ENCODE measurements around the gene ANKUB1. TPM values are rescaled to one million over a fixed set of nuclear protein-coding genes. Genes with fewer than 3 reads are reported as not detected.

ANKUB1 gene
- total RNA-seq, 1 donor from 2014 or later = not detected

- H3K36me3 Mint-ChIP-seq = peaks cover 7% of the 10 kb centered on the region
- H3K4me3 Mint-ChIP-seq = no peak overlapping the region
- no peak overlapping the region for H3K27ac Mint-ChIP-seq
- H2AFZ ChIP-seq (replicated peaks) = no peak overlapping the region
- H3K9me3 Mint-ChIP-seq = peaks cover 39% of the 10 kb centered on the region
- H3K79me2 ChIP-seq (ENCODE audit: low read depth) = peaks cover 56% of the 10 kb centered on the region
- H3K27me3 Mint-ChIP-seq (ENCODE audit: insufficient read depth, low read depth) = peaks cover 2% of the 10 kb centered on the region
- H4K20me1 ChIP-seq (ENCODE audit: low read depth) = no peaks in the 10 kb centered on the region
- no peak overlapping the region for H3K4me3 ChIP-seq
- no peak overlapping the region for H3K9ac ChIP-seq
- H3K9me3 ChIP-seq (ENCODE audit: low read depth) = peaks cover 20% of the 10 kb centered on the region
- no peaks in the 10 kb centered on the region for H3K36me3 ChIP-seq
- TF ChIP-seq EZH2 (IDR thresholded peaks at IDR 0.05) (no peak), CTCF (IDR thresholded peaks at IDR 0.05) (no peak), EZH2phosphoT487 (IDR thresholded peaks at IDR 0.05) (no peak)
- no peak for DNase-seq (ENCODE audit: low spot score)
- no peaks in the 10 kb centered on the region for H3K4me1 Mint-ChIP-seq
- H3K4me2 ChIP-seq = no peak overlapping the region
- no peak overlapping the region for H3K27ac ChIP-seq
- H3K27me3 ChIP-seq = no peaks in the 10 kb centered on the region
- H3K4me1 ChIP-seq = peaks cover 3% of the 10 kb centered on the region
- no peaks in the 10 kb centered on the region for H3F3A ChIP-seq (ENCODE audit: low read depth)
These were observed 36.0 kb upstream of the ANKUB1 start for GRCh38 chr3:149828390-149828789.

GRCh38 chr3:149826636-149827035 is 34.3 kb upstream of the ANKUB1 start:
- H3K27me3 ChIP-seq = no peaks in the 10 kb centered on the region
- TF ChIP-seq EZH2phosphoT487 (IDR thresholded peaks at IDR 0.05) (no peak), CTCF (IDR thresholded peaks at IDR 0.05) (no peak), EZH2 (IDR thresholded peaks at IDR 0.05) (no peak)
- peaks cover 73% of the 10 kb centered on the region for H3K79me2 ChIP-seq (ENCODE audit: low read depth)
- H3K27ac ChIP-seq = no peak overlapping the region
- H3K9me3 Mint-ChIP-seq = peaks cover 32% of the 10 kb centered on the region
- no peak overlapping the region for H3K27ac Mint-ChIP-seq
- peaks cover 3% of the 10 kb centered on the region for H3K4me1 ChIP-seq
- peaks cover 6% of the 10 kb centered on the region for H3K9me3 ChIP-seq (ENCODE audit: low read depth)
- no peak overlapping the region for H3K9ac ChIP-seq
- peaks cover 16% of the 10 kb centered on the region for H3K36me3 Mint-ChIP-seq
- H3K4me2 ChIP-seq = no peak overlapping the region
- H2AFZ ChIP-seq (replicated peaks) = no peak overlapping the region
- peaks cover 2% of the 10 kb centered on the region for H3K27me3 Mint-ChIP-seq (ENCODE audit: insufficient read depth, low read depth)
- H3K36me3 ChIP-seq = peaks cover 4% of the 10 kb centered on the region
- no peak overlapping the region for H3K4me3 Mint-ChIP-seq
- H3K4me1 Mint-ChIP-seq = no peaks in the 10 kb centered on the region
- no peaks in the 10 kb centered on the region for H3F3A ChIP-seq (ENCODE audit: low read depth)
- no peak overlapping the region for H3K4me3 ChIP-seq
- DNase-seq (ENCODE audit: low spot score) = no peak
- H4K20me1 ChIP-seq (ENCODE audit: low read depth) = no peaks in the 10 kb centered on the region

- Histone ChIP-seq H3F3A (ENCODE audit: low read depth) (no peaks in the 10 kb centered on the region), H3K36me3 (peaks cover 4% of the 10 kb centered on the region), H2AFZ (replicated peaks) (no peak overlapping the region), H3K9ac (no peak overlapping the region), H3K27ac (no peak overlapping the region), H3K79me2 (ENCODE audit: low read depth) (peaks cover 88% of the 10 kb centered on the region), H3K9me3 (ENCODE audit: low read depth) (no peaks in the 10 kb centered on the region), H3K4me1 (peaks cover 1% of the 10 kb centered on the region), H3K4me3 (no peak overlapping the region), H3K27me3 (no peaks in the 10 kb centered on the region), H3K4me2 (no peak overlapping the region), H4K20me1 (ENCODE audit: low read depth) (peaks cover 10% of the 10 kb centered on the region)
- Mint-ChIP-seq H3K4me1 (peaks cover 7% of the 10 kb centered on the region), H3K9me3 (peaks cover 24% of the 10 kb centered on the region), H3K4me3 (no peak overlapping the region), H3K27ac (no peak overlapping the region), H3K36me3 (peaks cover 18% of the 10 kb centered on the region), H3K27me3 (ENCODE audit: insufficient read depth, low read depth) (no peaks in the 10 kb centered on the region)
- DNase-seq (ENCODE audit: low spot score) = no peak
- TF ChIP-seq EZH2 (IDR thresholded peaks at IDR 0.05) = no peak
- TF ChIP-seq EZH2phosphoT487 (IDR thresholded peaks at IDR 0.05) = no peak
- TF ChIP-seq CTCF (IDR thresholded peaks at IDR 0.05) = no peak
These were observed 27.8 kb upstream of the ANKUB1 start for GRCh38 chr3:149820183-149820582.

All from neural progenitor cell (in vitro differentiated cells).